ENCODE measurements around the gene ADGRA3. TPM values are rescaled to one million over a fixed set of nuclear protein-coding genes. Genes with fewer than 3 reads are reported as not detected.

ADGRA3 gene
- total and polyA plus RNA-seq, 2 of the 13 experiments (the other 11 are each of a cell fraction or from before 2014, with no cell fraction given) = 32.2 to 40.8 TPM

DNA sequence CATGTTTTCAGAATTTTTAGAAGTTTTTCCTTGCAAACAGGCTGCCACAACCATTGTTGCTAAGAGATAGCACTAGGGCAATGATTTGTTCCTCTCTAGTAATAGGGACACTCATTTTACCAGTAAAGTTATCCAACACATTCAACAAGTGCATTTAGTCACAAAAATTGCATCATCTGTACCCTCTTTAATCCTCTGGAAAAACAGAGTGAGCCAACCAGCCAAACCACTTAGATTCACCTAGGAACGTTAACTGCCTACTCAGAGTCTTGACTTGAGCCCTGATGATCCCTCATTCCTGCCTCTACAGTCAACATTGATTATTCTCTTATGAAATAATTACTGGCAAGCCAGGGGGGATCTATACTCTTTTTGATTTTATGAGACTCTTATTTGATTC is 17.0 kb upstream of the ADGRA3 start (continued):
- TF ChIP-seq, protein P1, sequence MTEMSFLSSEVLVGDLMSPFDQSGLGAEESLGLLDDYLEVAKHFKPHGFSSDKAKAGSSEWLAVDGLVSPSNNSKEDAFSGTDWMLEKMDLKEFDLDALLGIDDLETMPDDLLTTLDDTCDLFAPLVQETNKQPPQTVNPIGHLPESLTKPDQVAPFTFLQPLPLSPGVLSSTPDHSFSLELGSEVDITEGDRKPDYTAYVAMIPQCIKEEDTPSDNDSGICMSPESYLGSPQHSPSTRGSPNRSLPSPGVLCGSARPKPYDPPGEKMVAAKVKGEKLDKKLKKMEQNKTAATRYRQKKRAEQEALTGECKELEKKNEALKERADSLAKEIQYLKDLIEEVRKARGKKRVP (CRISPR knock-in tag; IDR thresholded peaks at IDR 0.05) = no peak
- no peak for TF ChIP-seq KLF11 (CRISPR knock-in tag; IDR thresholded peaks at IDR 0.05)

DNA sequence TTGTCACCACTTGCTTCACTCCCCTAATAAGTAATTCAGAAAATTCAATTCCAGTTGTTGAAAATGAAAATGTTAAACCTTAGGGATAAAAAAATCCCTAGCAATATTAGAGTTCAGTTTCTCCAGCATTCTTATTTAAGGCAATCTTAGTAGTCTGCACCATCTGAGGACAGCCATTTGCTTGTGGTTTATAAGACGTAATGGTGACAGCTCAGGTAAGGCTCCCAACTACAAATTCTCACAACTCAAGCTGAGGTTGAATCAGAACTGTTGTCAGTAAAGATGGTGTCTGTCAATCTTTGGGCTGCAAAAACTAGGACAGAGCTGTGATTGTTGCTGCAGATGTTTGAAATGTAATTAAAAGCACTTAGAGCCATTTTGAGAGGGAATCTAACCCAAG is 16.3 kb upstream of the ADGRA3 start:
- Histone ChIP-seq H3K4me1 (ENCODE audit: insufficient read depth, low read length) (no peaks in the 10 kb centered on the region), H3K27ac (ENCODE audit: extremely low read length, insufficient read depth, low read length) (no peak overlapping the region), H3K9ac (ENCODE audit: insufficient read depth, low read depth, low read length) (no peak overlapping the region), H3K27me3 (ENCODE audit: control insufficient read depth in 1 of 2, insufficient read depth in 2 of 2, low read length in 2 of 2) (no peaks in the 10 kb centered on the region), H3K79me2 (ENCODE audit: insufficient read depth, low read length) (no peaks in the 10 kb centered on the region), H3K9me3 (ENCODE audit: low read length) (peaks cover 39% of the 10 kb centered on the region), H3K36me3 (replicated peaks in 1 of 2; ENCODE audit: control insufficient read depth in 1 of 2, insufficient read depth in 2 of 2, low read length in 2 of 2) (no peaks in the 10 kb centered on the region), H4K20me1 (ENCODE audit: insufficient read depth, low read length) (no peaks in the 10 kb centered on the region), H2AFZ (ENCODE audit: low read length) (no peak overlapping the region), H3K4me2 (ENCODE audit: low read depth, low read length) (no peak overlapping the region), H3K4me3 (replicated peaks in 1 of 3; ENCODE audit: insufficient read depth in 1 of 3, low read depth in 2 of 3, low read length in 3 of 3) (no peak overlapping the region)
- FAIRE-seq = no peak
- no peak for TF ChIP-seq KDM2A (CRISPR knock-in tag; IDR thresholded peaks at IDR 0.05; ENCODE audit: borderline replicate concordance, low read depth)
- no peak for TF ChIP-seq U2AF1 (optimal IDR thresholded peaks at IDR 0.05; ENCODE audit: low read depth, low read length)
- TF ChIP-seq BCL6 (CRISPR knock-in tag; IDR thresholded peaks at IDR 0.05) = no peak
- TF ChIP-seq ZSCAN29 (CRISPR knock-in tag; conservative IDR thresholded peaks at IDR 0.05) = no peak
- TF ChIP-seq MTF2 (CRISPR knock-in tag; IDR thresholded peaks at IDR 0.05; ENCODE audit: borderline replicate concordance) = no peak
- TF ChIP-seq, protein P2, sequence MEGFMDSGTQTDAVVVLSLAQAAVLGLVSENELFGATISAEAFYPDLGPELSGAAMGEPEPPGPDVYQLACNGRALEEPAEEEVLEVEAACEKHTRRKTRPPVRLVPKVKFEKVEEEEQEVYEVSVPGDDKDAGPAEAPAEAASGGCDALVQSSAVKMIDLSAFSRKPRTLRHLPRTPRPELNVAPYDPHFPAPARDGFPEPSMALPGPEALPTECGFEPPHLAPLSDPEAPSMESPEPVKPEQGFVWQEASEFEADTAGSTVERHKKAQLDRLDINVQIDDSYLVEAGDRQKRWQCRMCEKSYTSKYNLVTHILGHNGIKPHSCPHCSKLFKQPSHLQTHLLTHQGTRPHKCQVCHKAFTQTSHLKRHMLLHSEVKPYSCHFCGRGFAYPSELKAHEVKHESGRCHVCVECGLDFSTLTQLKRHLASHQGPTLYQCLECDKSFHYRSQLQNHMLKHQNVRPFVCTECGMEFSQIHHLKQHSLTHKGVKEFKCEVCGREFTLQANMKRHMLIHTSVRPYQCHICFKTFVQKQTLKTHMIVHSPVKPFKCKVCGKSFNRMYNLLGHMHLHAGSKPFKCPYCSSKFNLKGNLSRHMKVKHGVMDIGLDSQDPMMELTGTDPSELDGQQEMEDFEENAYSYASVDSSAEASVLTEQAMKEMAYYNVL (CRISPR knock-in tag; IDR thresholded peaks at IDR 0.05; ENCODE audit: borderline replicate concordance) = no peak
- TF ChIP-seq ZNF749 (CRISPR knock-in tag; IDR thresholded peaks at IDR 0.05; ENCODE audit: borderline replicate concordance) = no peak
- no peak for TF ChIP-seq MLLT10 (CRISPR knock-in tag; IDR thresholded peaks at IDR 0.05)
- DNase-seq (ENCODE audit: low spot score) = no peak
- intact Hi-C loops (cut with micrococcal nuclease; ENCODE audit: unreplicated experiment) (no loop called here), in situ Hi-C loops (cut with HindIII; ENCODE audit: extremely low pct_ligation_motif_present, low pct_unique_long_range_greater_than_20kb) (no loop called here)
- ChIA-PET CTCF (ENCODE audit: low intra/inter-chr PET ratio, low total read pairs) (no interaction called here), POLR2A (no interaction called here)
- no peak for ATAC-seq
- WGBS (ENCODE audit: low lambda C conversion rate) = 67% methylated on average over 1 of the region's 1 CpG
- BruUV-seq (replicated peaks) = no TSS peak
